Limb (tissue), 2 donors: Measurements from ENCODE around the gene TSGA10IP.
"Not testable (repeated sequence)": the region's sequence is repeated elsewhere in the genome, so short reads cannot be mapped to it uniquely, and the experiment has no call there.

Experiments used
- DNase-seq, 2 donors: peaks; one replicate each; pipeline ENCODE4 v3.0.0-alpha.2; 2016; ENCODE audit errors: extremely low spot score in 2 of 2

Gene TSGA10IP

GRCh38 chr11:65945941-65946558, 770 bp downstream of the TSGA10IP start:
- no peak for DNase-seq

- DNase-seq = no peak
Measured at GRCh38 chr11:65946655-65947054, 1.4 kb downstream of the TSGA10IP start.

- no peak for DNase-seq
Measured at GRCh38 chr11:65947133-65947532, 1.9 kb downstream of the TSGA10IP start.

- no peak for DNase-seq
Measured at GRCh38 chr11:65947603-65948125, 2.4 kb downstream of the TSGA10IP start.

DNA sequence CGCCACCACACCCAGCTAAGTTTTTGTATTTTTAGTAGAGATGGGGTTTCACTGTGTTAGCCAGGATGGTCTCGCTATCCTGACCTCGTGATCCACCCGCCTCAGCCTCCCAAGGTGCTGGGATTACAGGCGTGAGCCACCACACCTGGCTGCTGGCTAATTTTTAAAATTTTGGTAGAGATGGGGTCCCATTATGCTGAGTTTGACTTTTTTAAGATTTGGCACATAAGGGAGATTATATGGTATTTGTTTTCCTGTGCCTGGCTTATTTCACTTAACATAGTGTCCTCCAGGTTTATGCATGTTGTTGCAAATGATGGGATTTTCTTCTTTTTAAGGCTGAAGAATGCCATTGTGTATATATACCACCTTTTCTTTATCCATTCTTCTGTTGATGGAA, 5.4 kb downstream of the TSGA10IP start:
- not testable (repeated sequence) for DNase-seq

DNA sequence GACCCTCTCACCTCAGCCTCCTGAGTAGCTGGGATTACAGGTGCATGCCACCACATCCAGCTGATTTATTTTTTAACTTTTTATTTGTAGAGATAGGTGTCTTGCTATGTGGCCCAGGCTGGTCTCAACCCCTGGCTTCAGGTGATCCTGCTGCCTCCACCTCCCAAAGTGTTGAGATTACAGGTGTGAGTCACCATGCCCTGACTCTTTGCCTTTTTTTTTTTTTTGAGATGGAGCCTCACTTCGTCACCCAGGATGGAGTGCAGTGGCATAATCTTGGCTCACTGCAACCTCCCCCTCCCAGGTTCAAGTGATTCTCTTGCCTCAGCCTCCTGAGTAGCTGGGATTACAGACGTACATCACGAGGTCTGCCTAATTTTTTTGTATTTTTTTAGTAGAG, 6.4 kb downstream of the TSGA10IP start:
- DNase-seq = not testable (repeated sequence)

GRCh38 chr11:65952052-65952521, 6.8 kb downstream of the TSGA10IP start:
- no peak for DNase-seq

- no peak for DNase-seq
Measured at GRCh38 chr11:65953471-65953870, 8.2 kb downstream of the TSGA10IP start.

DNA sequence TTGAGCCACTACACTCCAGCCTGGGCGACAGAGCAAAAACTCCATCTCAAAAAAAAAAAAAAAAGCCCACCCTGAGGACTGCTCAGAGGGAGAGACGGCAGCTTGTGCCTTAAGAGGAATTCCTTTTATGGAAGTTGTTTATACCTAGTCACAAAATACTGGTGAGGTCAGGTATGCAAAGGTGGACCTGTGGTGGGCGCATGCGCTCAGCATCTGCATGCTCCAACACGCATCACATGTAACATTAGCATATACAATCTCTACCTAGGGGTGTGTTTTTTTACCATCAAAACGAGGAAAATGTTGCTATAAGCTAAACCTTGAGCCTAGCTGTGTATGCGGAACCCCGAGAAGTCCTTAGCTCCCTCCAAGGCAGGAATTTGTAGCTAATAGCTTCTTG, 9.5 kb downstream of the TSGA10IP start:
- DNase-seq = no peak

DNA sequence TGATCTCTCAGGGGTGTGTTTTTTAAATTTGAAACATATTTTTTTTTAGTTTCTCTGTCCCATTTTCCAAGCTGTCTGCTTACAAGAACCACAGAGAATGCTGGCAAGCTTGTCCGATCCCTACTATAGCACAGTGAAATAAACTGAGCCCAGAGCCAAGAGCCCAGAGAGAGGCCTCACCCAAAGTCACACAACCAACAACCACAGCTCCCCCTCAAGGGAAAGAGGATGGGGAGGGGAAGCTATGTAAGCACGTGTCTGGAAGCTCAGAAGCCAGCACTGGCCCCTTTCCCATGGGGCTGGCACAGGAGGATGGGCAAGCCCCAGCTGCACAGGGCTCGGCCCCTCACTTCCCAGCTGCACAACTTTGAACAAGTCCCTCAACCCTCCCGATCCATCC, 13.0 kb downstream of the TSGA10IP start:
- no peak for DNase-seq

- DNase-seq = no peak
Measured at GRCh38 chr11:65958774-65959420, 13.6 kb downstream of the TSGA10IP start.

DNA sequence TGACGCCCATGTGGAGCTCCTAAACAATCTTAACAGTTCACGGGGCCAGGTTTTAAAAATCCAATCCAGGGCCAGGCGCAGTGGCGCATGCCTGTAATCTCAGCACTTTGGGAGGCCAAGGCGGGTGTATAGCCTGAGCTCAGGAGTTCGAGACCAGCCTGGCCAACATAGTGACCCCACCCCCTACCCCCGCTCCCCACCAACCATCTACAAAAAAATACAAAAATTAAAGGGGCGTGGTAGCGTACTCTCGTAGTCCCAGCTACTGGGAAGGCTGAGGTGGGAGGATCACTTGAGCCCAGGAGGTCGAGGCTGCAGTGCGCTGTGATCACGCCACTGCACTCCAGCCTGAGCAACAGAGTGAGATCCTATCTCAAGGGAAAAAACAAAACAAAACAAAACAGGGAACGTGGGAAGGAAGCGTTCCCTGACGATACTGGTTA, 15.6 kb downstream of the TSGA10IP start:
- no peak for DNase-seq

GRCh38 chr11:65961267-65962140, 16.2 kb downstream of the TSGA10IP start, which contains the start of gene SART1:
TSS of gene SART1 (plus strand) at chr11:65961734. CDS start at chr11:65961781, 47 bp downstream.
- DNase-seq = peak; percentile 97 to 99

GRCh38 chr11:65962141-65962564, 16.9 kb downstream of the TSGA10IP start:
- DNase-seq = no peak

DNA sequence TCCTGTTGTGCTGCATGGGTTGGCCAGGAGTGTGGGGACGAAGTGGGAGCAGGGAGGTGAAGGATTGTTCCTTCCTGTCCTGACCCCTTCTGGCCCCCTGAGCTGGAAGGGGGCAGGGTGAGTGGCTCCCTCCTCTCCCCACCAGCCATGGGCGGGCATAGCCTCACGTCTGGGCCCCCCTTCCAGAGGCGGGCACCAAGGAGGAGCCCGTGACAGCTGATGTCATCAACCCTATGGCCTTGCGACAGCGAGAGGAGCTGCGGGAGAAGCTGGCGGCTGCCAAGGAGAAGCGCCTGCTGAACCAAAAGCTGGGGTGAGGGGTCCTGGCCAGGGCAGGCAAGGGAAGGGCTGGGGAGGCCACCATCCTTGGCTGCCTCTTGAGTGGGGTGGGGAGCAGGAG, 19.6 kb downstream of the TSGA10IP start:
- no peak for DNase-seq

GRCh38 chr11:65965986-65966762, 20.9 kb downstream of the TSGA10IP start:
- DNase-seq = no peak

- DNase-seq = no peak
Measured at GRCh38 chr11:65967329-65967934, 22.2 kb downstream of the TSGA10IP start.

- DNase-seq = no peak
Measured at GRCh38 chr11:65968600-65969482, 23.6 kb downstream of the TSGA10IP start.

GRCh38 chr11:65972116-65972515, 26.8 kb downstream of the TSGA10IP start:
- no peak for DNase-seq
